Activated T-cell treated with anti-CD3 and anti-CD28 coated beads for 4 hours (primary cell): ENCODE results near the gene ARVCF.
"Not testable (repeated sequence)": the region's sequence is repeated elsewhere in the genome, so short reads cannot be mapped to it uniquely, and the experiment has no call there.

Experiments
- DNase-seq: peaks from one replicate; pipeline ENCODE4 v3.0.0-alpha.2; 2020

Gene ARVCF

DNA sequence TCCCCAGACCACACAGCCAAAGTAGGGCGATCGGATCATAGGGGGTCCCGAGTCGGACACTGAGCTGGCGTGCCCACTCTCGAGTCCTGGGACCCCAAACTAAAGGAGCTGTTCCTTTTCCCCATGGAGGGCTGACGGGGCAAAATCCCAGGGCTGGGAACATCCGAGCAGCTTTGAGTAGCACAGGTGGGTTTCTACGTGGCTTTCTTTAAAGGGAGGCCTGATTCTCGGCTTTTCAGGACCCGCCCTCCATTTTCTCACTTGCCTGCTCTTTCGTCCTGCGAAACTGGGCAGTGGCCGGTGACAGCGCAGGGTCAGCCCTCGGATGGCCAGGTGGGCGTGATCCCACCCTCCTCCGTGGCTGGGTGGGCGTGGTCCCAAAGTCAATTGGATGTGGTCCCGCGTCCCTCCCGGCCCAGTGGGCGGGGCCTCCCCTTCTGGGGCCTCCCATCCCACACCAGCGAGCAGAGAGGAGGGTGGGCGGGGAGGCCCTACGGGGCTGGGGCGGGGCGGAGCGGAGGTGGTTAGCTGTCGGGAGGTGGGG lies 57.5 kb downstream of the ARVCF start:
- no peak for DNase-seq

DNA sequence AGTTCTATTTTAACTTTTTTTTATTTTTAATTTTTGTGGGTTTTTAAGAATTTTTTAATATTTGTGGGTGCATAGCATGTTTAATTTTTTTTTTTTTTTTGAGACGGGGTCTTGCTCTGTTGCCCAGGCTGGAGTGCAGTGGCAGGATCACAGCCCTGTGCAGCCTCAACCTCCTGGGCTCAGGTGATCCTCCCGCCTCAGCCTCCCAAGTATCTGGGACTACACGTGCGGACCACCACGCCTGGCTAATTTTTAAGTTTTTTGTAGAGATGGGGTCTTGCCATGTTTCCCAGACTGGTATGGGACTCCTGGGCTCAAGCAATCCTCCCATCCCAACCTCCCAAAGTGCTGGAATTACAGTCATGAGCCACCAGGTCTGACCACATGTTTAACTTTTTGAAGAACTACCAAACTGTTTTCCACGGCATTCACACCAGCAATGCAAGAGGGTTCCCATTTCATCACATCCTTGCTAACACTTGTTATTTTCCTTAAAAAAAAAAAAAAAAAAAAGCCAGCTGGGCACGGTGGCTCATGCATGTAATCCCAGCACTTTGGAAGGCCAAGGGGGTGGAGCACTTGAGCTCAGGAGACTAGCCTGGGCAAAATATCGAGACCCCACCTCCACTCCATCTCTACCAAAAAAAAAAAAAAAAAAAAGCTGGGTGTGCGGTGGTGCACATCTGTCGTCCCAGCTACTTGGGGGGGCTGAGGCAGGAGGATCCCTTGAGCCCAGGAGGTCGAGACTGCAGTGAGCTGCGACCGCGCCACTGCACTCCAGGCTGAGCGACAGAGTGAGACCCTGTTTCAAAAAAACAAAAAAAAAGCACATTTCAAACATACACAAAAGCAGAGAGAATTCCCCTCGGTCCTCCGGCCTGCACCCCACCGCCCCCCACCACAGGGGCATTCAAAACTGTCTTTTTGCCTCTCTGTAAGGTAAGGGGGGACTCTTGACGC lies 58.3 kb downstream of the ARVCF start:
- no peak for DNase-seq

DNA sequence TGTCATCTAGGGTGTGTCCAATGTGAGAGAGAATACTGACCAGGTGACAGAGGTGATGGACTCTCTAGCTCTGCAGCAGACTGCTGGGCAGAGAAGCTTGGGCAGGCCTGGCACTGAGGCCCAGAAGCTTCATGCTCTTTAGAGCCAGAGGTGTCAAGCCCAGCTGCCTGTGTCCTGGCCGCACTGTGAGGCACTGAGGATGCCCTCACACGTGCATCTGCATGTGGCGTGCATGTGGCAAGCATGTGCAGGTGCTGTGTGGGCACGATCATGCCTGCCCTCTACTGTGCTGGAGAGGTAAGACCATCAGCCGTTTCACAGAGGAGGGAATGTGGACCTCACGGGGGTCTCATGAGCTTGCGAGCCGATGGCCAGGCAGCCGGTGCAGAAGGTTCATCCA lies 59.2 kb downstream of the ARVCF start:
- no peak for DNase-seq

DNA sequence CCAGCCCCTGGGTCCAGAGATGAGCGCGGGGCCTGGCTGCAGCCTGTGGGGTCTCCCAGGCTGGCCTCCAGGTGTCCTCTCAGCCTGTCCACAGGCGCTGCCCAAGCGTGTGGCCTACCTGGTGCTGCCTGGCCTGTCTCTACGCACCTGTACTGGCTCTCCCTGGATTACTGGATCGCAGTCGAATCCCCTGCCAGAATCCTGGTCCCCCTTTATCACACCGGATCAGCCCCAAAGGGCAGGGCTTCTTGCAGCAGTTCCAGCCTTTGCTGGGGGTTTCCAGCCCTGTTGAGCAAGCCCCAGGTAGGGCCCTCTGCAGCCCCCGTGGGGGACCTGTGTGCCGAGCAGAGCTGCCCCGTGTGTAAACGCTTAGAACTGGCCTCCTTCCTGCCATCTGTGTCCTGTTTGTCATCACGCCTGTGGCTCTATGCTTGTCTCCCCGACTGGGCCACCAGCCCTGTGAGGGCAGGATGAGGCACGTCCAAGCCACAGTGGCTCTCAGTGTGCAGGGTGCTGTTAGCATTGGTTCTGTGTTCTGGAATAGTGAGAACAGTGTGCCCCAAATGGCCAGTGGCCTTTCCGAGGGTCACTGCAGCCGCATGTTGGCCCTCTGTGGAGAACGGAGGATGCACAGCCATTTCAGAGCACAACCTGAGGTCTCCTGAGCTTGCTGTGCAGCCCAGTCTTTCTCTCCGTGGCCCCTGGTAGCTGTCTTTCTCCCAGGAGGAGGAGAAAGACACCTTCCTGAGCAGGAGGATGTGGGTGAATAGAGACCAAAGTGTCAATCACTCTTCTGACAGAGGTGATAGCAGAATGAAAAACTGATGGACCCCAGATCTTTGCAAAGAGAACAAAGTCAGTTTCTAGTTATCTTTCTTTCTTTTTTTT lies 61.1 kb downstream of the ARVCF start:
- no peak for DNase-seq

DNA sequence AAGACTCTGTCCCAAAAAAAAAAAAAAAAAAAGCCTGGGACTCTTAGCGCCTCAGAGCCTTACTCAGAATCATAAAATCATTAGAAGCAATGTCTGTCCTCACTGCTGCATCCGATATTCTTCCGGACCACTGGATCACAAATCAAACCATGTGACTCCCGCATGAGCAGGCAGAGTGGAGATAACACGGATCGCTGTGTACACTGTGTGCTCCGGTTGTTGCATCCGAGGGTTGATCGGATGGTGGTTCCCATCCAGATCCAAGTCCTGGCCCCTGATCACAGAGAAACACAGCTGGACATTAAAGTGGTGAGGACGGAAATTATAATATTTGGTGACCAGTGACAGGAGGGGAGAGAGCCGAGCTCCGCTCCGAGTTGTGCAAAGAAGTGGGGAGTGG lies 65.3 kb downstream of the ARVCF start:
- DNase-seq = no peak

DNA sequence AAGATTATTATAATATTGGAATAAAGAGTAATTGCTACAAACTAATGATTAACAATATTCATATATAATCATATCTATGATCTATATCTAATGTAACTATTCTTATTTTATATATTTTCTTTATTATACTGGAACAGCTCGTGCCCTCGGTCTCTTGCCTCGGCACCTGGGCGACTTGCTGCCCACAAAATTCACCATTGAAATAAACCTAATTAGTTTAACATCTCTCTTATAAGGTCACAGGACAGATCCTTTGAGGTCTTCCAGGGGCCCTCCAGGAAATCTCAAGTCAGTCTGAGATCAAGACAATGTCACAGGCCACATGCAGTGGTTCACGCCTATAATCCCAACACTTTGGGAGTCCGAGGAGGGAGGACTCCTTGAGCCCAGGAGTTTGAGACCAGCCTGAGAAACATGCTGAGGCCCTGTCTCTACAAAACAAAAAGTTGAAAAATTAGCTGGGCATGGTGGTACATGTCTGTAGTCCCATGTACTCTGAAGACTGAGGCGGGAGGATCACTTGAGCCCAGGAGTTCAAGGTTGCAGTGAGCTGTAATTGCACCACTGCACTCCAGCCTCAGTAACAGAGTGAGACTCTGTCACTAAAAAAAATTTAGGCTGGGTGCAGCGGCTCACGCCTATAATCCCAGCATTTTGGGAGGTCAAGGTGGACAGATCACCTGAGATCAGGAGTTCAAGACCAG lies 68.4 kb downstream of the ARVCF start:
- DNase-seq = no peak

DNA sequence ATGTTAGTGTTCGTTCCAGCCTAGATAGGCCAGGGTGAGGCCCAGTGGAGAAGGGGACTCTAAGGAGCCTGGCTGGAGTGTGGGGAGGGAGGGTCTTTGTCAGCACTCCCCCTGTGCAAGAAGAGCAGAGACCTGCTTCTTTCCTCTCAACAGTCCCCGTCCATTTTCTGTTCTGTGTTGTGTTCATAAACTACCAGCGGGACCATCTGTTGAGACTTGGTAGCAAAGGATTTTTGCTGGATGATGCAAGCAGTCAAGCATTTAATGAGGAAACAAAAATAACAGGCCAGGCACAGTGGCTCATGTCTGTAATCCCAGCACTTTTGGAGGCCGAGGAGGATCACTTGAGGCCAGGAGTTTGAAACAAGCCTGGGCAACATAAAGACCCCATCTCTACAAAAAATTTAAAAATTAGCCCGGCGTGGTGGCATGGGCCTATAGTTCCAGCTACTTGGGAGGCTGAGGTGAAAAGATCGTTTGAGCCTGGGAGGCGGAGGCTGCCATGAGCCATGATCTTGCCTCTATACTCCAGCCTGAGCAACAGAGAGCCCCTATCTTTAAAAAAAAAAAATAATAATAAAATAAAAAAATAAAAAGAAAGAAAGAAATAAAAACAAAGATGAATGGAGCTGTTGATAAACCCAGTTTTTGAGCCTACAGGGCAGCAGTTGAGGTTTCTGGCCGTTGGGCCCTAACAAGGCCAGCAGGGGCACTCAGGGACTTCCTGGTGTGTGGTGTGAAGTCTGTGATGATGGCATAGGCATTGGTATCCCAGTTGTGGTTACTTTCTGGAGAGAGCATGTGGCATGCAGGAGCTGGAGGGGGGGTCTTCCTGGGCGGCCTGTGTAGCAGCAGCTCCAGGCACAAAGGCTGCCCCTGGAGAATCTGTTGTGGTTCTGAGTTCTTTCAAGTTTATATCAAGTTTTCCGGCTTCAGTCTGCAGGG lies 73.3 kb downstream of the ARVCF start:
- DNase-seq = no peak

DNA sequence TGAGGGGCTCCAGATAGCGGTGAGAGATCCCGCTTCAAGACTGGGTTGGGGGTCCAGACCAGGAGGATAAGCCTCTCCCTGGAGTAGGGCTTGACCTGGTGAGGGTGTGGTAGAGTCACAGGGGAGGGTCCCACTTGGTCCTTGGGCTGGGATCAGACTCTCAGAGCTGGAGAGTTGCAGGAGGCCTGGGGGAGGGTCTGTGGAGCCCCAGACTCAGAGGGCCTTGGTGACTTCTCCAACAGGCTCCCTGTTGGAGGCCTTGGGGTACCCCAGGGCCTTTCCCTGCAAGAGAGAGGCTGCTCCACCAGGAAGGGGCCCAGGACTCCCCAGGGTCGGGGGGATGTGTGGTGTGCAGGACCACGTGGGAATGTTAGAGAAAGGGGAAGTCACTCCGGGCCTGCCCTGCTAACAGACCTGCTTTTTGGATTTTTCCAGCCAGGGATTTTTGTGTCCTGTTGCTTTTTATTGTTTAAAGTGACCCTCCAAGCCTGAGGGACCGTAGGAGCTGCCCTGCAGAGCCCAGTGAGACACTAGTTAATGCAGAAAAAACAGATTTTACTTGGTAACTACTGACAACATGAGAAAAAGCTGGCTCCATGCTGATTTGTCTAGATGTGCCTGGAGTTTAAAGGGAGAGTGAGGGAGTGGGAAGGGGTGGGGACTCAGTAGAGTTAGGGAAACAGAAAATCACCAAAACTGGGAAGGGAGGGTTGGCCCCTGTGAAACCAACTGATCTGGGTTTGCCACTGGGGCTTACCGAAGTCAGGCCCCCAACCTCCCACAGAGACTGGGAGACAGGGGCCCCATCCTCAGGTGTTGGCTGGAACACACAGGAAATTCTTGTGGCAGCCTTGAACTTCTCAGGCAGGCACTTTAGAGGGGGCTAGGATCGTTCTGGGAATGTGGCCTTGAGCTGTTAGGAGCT lies 74.2 kb downstream of the ARVCF start:
- DNase-seq = no peak

- peak; percentile 48 for DNase-seq
Observed at GRCh38 chr22:19941365-19942082, 75.1 kb downstream of the ARVCF start, which contains the start of the genes COMT and TXNRD2. Gene COMT (plus strand): TSS chr22:19941772. CDS start chr22:19962527, 20,755 bp downstream. Gene TXNRD2 (minus strand): TSS chr22:19941818. CDS start chr22:19941803, 15 bp downstream.

GRCh38 chr22:19940536-19941364 lies 75.9 kb downstream of the ARVCF start:
- DNase-seq = no peak

GRCh38 chr22:19937616-19938473 lies 78.8 kb downstream of the ARVCF start:
- DNase-seq = no peak

DNA sequence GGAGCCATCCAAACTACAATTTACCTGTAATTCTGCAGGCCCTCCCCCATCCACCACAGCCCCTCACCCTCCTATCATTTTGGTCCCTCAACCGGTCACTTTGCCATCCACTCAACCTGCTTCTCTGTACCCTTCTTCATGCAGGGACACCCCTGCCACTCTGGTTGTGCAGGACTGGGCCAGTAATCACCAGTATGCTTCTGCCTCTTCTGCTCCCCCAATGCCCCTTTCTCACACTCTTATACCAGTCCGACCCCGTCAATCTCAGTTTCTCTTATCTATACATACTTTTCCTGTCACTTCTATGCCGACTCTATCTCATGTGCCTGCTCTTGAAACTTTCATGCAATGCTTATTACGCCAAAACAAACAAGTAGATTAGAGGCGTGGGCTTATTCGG lies 80.1 kb downstream of the ARVCF start:
- no peak for DNase-seq

GRCh38 chr22:19935123-19935718 lies 81.4 kb downstream of the ARVCF start:
- DNase-seq = not testable (repeated sequence)

GRCh38 chr22:19933341-19934241 lies 83.0 kb downstream of the ARVCF start:
- DNase-seq = no peak

DNA sequence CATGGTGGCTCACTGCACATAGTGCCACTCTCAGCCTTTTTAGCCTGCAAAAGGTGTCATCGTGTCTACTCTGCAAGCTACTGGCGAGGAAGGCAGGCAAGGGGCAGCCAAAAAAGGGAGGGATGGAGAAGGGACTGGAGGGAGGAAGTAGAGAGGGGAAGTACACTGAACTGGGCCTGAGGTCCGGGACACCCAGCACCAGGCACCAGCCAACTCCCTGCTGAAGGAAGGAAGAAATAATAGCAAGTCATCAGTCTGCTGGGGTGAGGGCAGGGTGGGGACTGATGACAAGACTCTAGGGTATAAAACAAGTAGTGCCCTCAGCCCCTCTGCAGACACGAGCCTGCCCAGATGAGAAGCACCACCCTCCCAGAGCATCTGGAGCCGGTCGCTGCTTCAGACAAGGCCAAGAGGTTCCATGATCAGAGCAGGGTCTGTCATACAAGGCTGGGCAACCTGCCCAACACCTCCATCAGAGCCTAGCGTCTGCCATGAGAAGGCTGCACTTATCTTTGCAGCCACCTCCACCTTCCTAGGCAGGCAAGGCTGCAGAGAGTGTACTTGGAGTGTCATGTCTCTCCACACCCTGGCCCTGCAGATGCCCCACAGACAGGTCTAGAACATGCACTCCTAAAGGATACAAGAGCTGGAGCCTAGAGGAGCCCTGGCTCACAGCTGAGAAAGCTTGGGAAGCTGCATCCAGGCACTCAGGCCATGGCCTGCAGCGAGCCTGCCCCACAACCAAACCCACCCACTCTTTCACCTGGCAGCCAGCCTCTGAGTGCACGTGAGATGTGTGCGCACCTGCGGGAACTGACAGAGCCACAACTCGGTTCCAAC lies 84.0 kb downstream of the ARVCF start:
- no peak for DNase-seq
